Esophagus squamous epithelium (tissue), 4 donors: Measurements from ENCODE around the gene B3GNT2.

Experiments
- POLR2A ChIP-seq, 4 donors: fragments of 450-650 bp; IDR thresholded peaks; one replicate each; pipeline ENCODE4 v1.6.1; 2017; ENCODE audit warnings: antibody characterized with exemption in 4 of 4, mild to moderate bottlenecking in 4 of 4, moderate library complexity in 3 of 4
- TF ChIP-seq, protein P1 (sequence below), 6 experiments: fragments of 450-650 bp in 4 of 6; fragments of 200-600 bp in 2 of 6; sonication (generic) in 2 of 6; IDR thresholded peaks; one replicate each; pipeline ENCODE4 v1.5.1; 2016 to 2019; ENCODE audit warnings: antibody characterized with exemption in 6 of 6, mild to moderate bottlenecking in 4 of 6, moderate library complexity in 4 of 6

DNA sequence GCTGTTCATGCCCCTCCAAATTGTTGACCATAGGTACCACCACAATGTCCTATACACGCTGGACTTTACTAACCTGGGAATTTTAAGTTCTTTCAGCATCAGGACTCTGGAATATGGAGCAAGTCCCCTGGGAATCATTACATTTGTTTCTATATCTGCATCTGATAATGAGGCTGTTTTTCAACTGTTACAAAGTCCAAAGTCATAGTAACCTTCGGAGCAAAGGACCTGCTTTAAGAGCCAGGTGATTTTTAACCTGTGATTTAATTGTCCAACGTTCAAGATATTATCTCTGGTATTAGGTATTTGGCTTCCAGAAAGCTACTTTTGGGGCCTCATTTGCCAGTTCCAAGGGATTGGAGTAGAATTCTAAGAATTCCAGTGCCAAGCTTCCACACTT is 7.5 kb upstream of the B3GNT2 start:
- TF ChIP-seq, protein P1, sequence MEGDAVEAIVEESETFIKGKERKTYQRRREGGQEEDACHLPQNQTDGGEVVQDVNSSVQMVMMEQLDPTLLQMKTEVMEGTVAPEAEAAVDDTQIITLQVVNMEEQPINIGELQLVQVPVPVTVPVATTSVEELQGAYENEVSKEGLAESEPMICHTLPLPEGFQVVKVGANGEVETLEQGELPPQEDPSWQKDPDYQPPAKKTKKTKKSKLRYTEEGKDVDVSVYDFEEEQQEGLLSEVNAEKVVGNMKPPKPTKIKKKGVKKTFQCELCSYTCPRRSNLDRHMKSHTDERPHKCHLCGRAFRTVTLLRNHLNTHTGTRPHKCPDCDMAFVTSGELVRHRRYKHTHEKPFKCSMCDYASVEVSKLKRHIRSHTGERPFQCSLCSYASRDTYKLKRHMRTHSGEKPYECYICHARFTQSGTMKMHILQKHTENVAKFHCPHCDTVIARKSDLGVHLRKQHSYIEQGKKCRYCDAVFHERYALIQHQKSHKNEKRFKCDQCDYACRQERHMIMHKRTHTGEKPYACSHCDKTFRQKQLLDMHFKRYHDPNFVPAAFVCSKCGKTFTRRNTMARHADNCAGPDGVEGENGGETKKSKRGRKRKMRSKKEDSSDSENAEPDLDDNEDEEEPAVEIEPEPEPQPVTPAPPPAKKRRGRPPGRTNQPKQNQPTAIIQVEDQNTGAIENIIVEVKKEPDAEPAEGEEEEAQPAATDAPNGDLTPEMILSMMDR (IDR thresholded peaks at IDR 0.05): no peak
- no peak for TF ChIP-seq POLR2A (IDR thresholded peaks at IDR 0.05)
